ENCODE data around the gene HSD3B7. TPM values are rescaled to one million over a fixed set of nuclear protein-coding genes. Genes with fewer than 3 reads are reported as not detected.

The HSD3B7 gene
- total and polyA plus RNA-seq, 2 of the 8 experiments (the other 6 are each of a cell fraction or from before 2014, with no cell fraction given), result 2.9 to 6.6 TPM

DNA sequence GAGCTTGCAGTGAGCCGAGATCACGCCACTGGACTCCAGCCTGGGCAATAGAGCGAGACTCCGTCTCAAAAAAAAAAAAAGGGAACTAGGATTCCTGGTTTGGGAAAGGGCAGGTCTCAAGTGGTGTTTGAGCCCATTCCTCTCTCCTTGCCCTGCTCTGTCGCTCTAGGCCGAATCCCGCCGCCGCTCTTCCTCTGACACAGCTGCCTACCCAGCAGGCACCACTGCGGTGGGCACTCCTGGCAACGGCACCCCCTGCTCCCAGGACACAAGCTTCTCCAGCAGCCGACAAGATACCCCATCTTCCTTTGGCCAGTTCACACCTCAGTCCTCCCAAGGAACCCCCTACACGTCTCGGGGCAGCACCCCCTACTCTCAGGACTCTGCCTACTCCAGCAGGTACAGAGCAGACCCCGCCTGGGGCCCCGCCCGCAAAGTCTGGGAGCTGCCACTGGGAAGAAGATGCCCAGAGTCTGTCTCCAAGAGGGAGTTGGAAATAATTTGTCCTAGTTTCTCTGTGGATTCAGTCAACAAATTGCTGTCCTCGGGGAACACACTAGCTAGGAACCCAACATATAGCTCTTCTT lies 21.0 kb upstream of the HSD3B7 start:
- ChIA-PET POLR2A (ENCODE audit: partially characterized antibody) (interaction anchor here (0.9 to 6.4 kb wide), 11 partner anchors 9 to 153 kb away, joined by 3 to 45 read pairs (median 5); partner anchors contain the start of genes HSD3B7 and KAT8), CTCF (ENCODE audit: partially characterized antibody) (interaction anchor here (0.9 to 3.8 kb wide), 6 partner anchors 9 to 29 kb away, joined by 3 to 26 read pairs (median 5); no protein-coding TSS in a partner anchor)
- Histone ChIP-seq H3K27ac (ENCODE audit: low read depth, low read length) (no peak overlapping the region), H3K36me3 (ENCODE audit: control insufficient read depth in 2 of 4, insufficient read depth in 4 of 4, low read length in 3 of 4) (peaks cover 60 to 90% (median 67%) of the 10 kb centered on the region in 4 experiments), H3K4me2 (ENCODE audit: insufficient read depth in 1 of 2, low read depth in 2 of 2, low read length in 2 of 2) (no peak overlapping the region), H2BK5ac (ENCODE audit: low read depth, low read length) (no peak overlapping the region), H2BK15ac (ENCODE audit: low read length) (no peak overlapping the region), H4K5ac (ENCODE audit: insufficient read length, low read depth, low read length) (no peak overlapping the region), H3K4ac (replicated peaks; ENCODE audit: insufficient read length, low read depth, low read length) (no peak overlapping the region), H3K14ac (ENCODE audit: insufficient read length) (no peak overlapping the region), H3K56ac (replicated peaks; ENCODE audit: insufficient read length, low read depth, low read length) (no peak overlapping the region), H2AK5ac (ENCODE audit: low read depth, low read length) (no peak overlapping the region), H3K23ac (ENCODE audit: insufficient read length) (no peak overlapping the region), H4K8ac (ENCODE audit: extremely low read depth, insufficient read depth, low read length) (no peak overlapping the region), H3K4me3 (ENCODE audit: extremely low read depth in 1 of 4, insufficient read depth in 2 of 4, low read depth in 3 of 4, low read length in 4 of 4) (no peak overlapping the region), H3K23me2 (ENCODE audit: low read depth, low read length) (no peaks in the 10 kb centered on the region), H4K91ac (replicated peaks; ENCODE audit: insufficient read length, low read length) (no peak overlapping the region), H3K9ac (replicated peaks in 1 of 4; ENCODE audit: extremely low read depth in 1 of 4, low read depth in 3 of 4, low read length in 3 of 4) (no peak overlapping the region), H3K4me1 (replicated peaks in 1 of 4; ENCODE audit: control insufficient read depth in 3 of 4, insufficient read depth in 4 of 4, low read length in 3 of 4) (0 out of 7 replicates have a peak, but pooled peaks cover 0 to under 1% (median 0%) of the 10 kb centered on the region in 4 experiments), H3K9me3 (ENCODE audit: insufficient read depth in 2 of 2, low read depth in 1 of 2, low read length in 1 of 2) (no peaks in the 10 kb centered on the region; a peak in 1 of 4 replicates), H2BK12ac (ENCODE audit: low read depth, low read length) (no peak overlapping the region), H3K27me3 (replicated peaks in 1 of 4; ENCODE audit: control insufficient read depth in 3 of 4, extremely low read depth in 1 of 4, insufficient read depth in 3 of 4, low read length in 3 of 4) (no peaks in the 10 kb centered on the region), H2AFZ (ENCODE audit: low read length) (no peak overlapping the region), H2BK120ac (replicated peaks; ENCODE audit: low read depth, low read length) (no peak overlapping the region), H4K20me1 (replicated peaks in 1 of 2; ENCODE audit: control insufficient read depth in 1 of 2, insufficient read depth in 2 of 2, low read length in 2 of 2) (peaks cover 6 to 20% of the 10 kb centered on the region in 2 experiments), H3K79me1 (ENCODE audit: low read depth, low read length) (peaks cover 8% of the 10 kb centered on the region), H2BK20ac (ENCODE audit: low read length) (no peak overlapping the region), H3K18ac (ENCODE audit: extremely low read depth, low read length) (no peak overlapping the region), H3K79me2 (ENCODE audit: control insufficient read depth in 1 of 2, insufficient read depth in 2 of 2, low read length in 2 of 2) (peaks cover 0 to 10% of the 10 kb centered on the region in 2 experiments; a peak in 3 of 4 replicates)
- 93% methylated on average over 18 of the region's 18 CpGs; no CpG with 5 or more reads in 1 of the 2 experiments for WGBS, 2 experiments (ENCODE audit: extremely low coverage in 1 of 2, insufficient coverage in 1 of 2, insufficient read length in 1 of 2, insufficient replicate concordance in 2 of 2, low coverage in 1 of 2, low lambda C conversion rate in 2 of 2, missing lambda C conversion rate in 1 of 2)
- DNase-seq (ENCODE audit: low read depth in 1 of 2, low spot score in 2 of 2), result no peak
- FAIRE-seq, result no peak
- TF ChIP-seq JUND (IDR thresholded peaks at IDR 0.05; ENCODE audit: low read length), result no peak
- no peak for TF ChIP-seq TEAD4 (IDR thresholded peaks at IDR 0.05; ENCODE audit: low read depth, low read length)
- no peak for TF ChIP-seq CHD2 (IDR thresholded peaks at IDR 0.05; ENCODE audit: low read length)
- TF ChIP-seq NANOG (IDR thresholded peaks at IDR 0.05; ENCODE audit: insufficient read depth, low read depth, low read length, poor library complexity, severe bottlenecking), result no peak
- TF ChIP-seq CTBP2 (IDR thresholded peaks at IDR 0.05; ENCODE audit: borderline replicate concordance, insufficient read depth, insufficient read length, low read length), result no peak
- TF ChIP-seq TBP (IDR thresholded peaks at IDR 0.05; ENCODE audit: low read depth, low read length), result no peak
- no peak for TF ChIP-seq TAF1 (IDR thresholded peaks at IDR 0.05; ENCODE audit: low read depth, low read length)
- TF ChIP-seq, protein P1, sequence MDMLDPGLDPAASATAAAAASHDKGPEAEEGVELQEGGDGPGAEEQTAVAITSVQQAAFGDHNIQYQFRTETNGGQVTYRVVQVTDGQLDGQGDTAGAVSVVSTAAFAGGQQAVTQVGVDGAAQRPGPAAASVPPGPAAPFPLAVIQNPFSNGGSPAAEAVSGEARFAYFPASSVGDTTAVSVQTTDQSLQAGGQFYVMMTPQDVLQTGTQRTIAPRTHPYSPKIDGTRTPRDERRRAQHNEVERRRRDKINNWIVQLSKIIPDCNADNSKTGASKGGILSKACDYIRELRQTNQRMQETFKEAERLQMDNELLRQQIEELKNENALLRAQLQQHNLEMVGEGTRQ (IDR thresholded peaks at IDR 0.05; ENCODE audit: low read length), result no peak
- TF ChIP-seq KDM4A (IDR thresholded peaks at IDR 0.05; ENCODE audit: low read depth, low read length, severe bottlenecking), result no peak
- TF ChIP-seq KDM5A (IDR thresholded peaks at IDR 0.05; ENCODE audit: low read length), result no peak

Data from H1 (cell line).